GM23248 (cell line): ENCODE results near the gene DIP2A. TPM values are rescaled to one million over a fixed set of nuclear protein-coding genes. Genes with fewer than 3 reads are reported as not detected.
A peak's percentile ranks its signal among the peaks of the same experiment; 100 is the strongest.

ENCODE experiments used
- DNase-seq: peaks from one replicate; pipeline ENCODE4 v3.0.0-alpha.2; 2015
- H2AFZ ChIP-seq: fragments of 200-600 bp; sonication (generic); 2 replicates; pipeline ENCODE4 v1.6.1; 2016; ENCODE audit warnings: antibody characterized with exemption
- H3F3A ChIP-seq: fragments of 200-600 bp; sonication (generic); 2 replicates; pipeline ENCODE4 v1.6.1; 2016; ENCODE audit warnings: mild to moderate bottlenecking, antibody characterized with exemption, mixed run types; ENCODE audit not compliant: insufficient read depth
- H3K27ac ChIP-seq: fragments of 200-600 bp; sonication (generic); 2 replicates; pipeline ENCODE4 v1.5.1; 2016; ENCODE audit warnings: mild to moderate bottlenecking
- H3K27me3 ChIP-seq: fragments of 200-600 bp; sonication (generic); replicated peaks from 2 replicates; pipeline ENCODE4 v1.6.1; 2016; ENCODE audit warnings: mild to moderate bottlenecking; ENCODE audit not compliant: insufficient read depth
- H3K36me3 ChIP-seq: fragments of 200-600 bp; sonication (generic); 2 replicates; pipeline ENCODE4 v1.6.1; 2016; ENCODE audit warnings: low read depth, mild to moderate bottlenecking
- H3K4me1 ChIP-seq: fragments of 200-600 bp; sonication (generic); 2 replicates; pipeline ENCODE4 v1.6.1; 2016; ENCODE audit warnings: mild to moderate bottlenecking; ENCODE audit not compliant: insufficient read depth
- H3K4me2 ChIP-seq: fragments of 200-600 bp; sonication (generic); one replicate; pipeline ENCODE4 v1.6.1; 2016; ENCODE audit warnings: mild to moderate bottlenecking; ENCODE audit not compliant: unreplicated experiment
- H3K4me3 ChIP-seq: fragments of 200-600 bp; sonication (generic); 2 replicates; pipeline ENCODE4 v1.5.1; 2016; ENCODE audit warnings: mild to moderate bottlenecking
- H3K79me2 ChIP-seq: fragments of 200-600 bp; sonication (generic); 2 replicates; pipeline ENCODE4 v1.6.1; 2016; ENCODE audit warnings: mild to moderate bottlenecking; ENCODE audit not compliant: insufficient read depth
- H3K9ac ChIP-seq: fragments of 200-600 bp; sonication (generic); 2 replicates; pipeline ENCODE4 v1.6.1; 2016; ENCODE audit warnings: mild to moderate bottlenecking
- H3K9me2 ChIP-seq: fragments of 200-600 bp; sonication (generic); 2 replicates; pipeline ENCODE4 v1.6.1; 2016; ENCODE audit warnings: mixed run types, mild to moderate bottlenecking, moderate library complexity; ENCODE audit not compliant: insufficient read depth
- H3K9me3 ChIP-seq: fragments of 200-600 bp; sonication (generic); one replicate; pipeline ENCODE4 v1.6.1; 2017; ENCODE audit warnings: low read depth
- H4K20me1 ChIP-seq: fragments of 200-600 bp; sonication (generic); 2 replicates; pipeline ENCODE4 v1.6.0; 2016; ENCODE audit not compliant: insufficient read depth
- EZH2 ChIP-seq: fragments of 200-600 bp; sonication (generic); IDR thresholded peaks from 2 replicates; pipeline ENCODE4 v1.6.1; 2018; ENCODE audit warnings: antibody characterized with exemption, mild to moderate bottlenecking; ENCODE audit not compliant: insufficient read depth, poor library complexity, severe bottlenecking
- EZH2phosphoT487 ChIP-seq: fragments of 200-600 bp; sonication (generic); IDR thresholded peaks from 2 replicates; pipeline ENCODE4 v1.6.1; 2018; ENCODE audit warnings: antibody characterized with exemption, moderate library complexity, mild to moderate bottlenecking, low read depth; ENCODE audit not compliant: insufficient read depth
- WGBS, 2 experiments: methylation state at CpG; one replicate each; pipeline ENCODE4 v1.1.6; 2015 to 2017; ENCODE audit warnings: low lambda C conversion rate in 2 of 2, low coverage in 1 of 2; ENCODE audit errors: missing lambda C conversion rate in 2 of 2; 5-methylcytosine and 5-hydroxymethylcytosine counted together
- in situ Hi-C: fragments of 300-500 bp; cut with MboI; formaldehyde crosslinking; loops from 2 replicates; pipeline ENCODE4 v1.15.0; 2020
- polyA plus RNA-seq: library from polyadenylated mRNA; unstranded; fragments of >200 nt; fragmentation: Nextera tagmentation; extraction: Ambion mirVana; gene quantifications from 2 replicates; pipeline ENCODE4 v1.2.1, GENCODE V29; 2016
- total RNA-seq: library from RNA; depleted of rRNA; stranded (reverse); fragments of >200 nt; shearing (Covaris generic); gene quantifications from 2 replicates; pipeline ENCODE4 v1.2.3, GENCODE V29; 2014

Gene DIP2A
- total and polyA plus RNA-seq, 2 experiments from 2014 or later, result 12.5 to 13.1 TPM

DNA sequence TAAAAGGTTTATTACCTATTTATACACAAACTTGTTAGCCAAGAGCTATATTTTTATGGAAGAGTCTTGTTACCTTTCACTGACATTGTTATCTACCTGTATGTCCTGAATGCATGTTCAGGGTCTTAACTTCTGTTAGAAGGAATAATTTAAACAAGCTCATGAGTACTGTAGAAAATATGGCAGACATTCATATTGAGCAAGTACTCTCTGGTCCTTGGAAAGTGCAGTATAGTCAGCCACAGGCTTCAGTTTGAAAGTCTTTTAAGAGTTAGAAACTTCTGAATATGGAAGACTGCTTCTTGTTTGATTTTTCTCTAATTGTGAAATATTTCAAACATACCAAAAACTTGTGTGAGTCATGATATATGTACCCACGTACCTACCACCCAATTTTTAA lies 16.6 kb downstream of the DIP2A start:
- peaks cover 91% of the 10 kb centered on the region for H3K79me2 ChIP-seq
- no peaks in the 10 kb centered on the region for H3K9me2 ChIP-seq
- no peak overlapping the region for H3K27ac ChIP-seq
- no peaks in the 10 kb centered on the region for H3K9me3 ChIP-seq
- DNase-seq, result peak; percentile 27
- H3K36me3 ChIP-seq, result no peaks in the 10 kb centered on the region
- no peak overlapping the region for H3K4me2 ChIP-seq
- peaks cover 25% of the 10 kb centered on the region for H3K4me1 ChIP-seq
- no peak overlapping the region for H3K4me3 ChIP-seq
- no peak overlapping the region for H3K9ac ChIP-seq
- peaks cover 29% of the 10 kb centered on the region for H3F3A ChIP-seq
- in situ Hi-C loops, result no loop called here
- H4K20me1 ChIP-seq, result no peaks in the 10 kb centered on the region
- TF ChIP-seq EZH2phosphoT487 (no peak), EZH2 (no peak)
- no peaks in the 10 kb centered on the region for H3K27me3 ChIP-seq
- 86 to 87% methylated on average over 1 of the region's 1 CpG for WGBS, 2 experiments
- H2AFZ ChIP-seq, result no peak overlapping the region

DNA sequence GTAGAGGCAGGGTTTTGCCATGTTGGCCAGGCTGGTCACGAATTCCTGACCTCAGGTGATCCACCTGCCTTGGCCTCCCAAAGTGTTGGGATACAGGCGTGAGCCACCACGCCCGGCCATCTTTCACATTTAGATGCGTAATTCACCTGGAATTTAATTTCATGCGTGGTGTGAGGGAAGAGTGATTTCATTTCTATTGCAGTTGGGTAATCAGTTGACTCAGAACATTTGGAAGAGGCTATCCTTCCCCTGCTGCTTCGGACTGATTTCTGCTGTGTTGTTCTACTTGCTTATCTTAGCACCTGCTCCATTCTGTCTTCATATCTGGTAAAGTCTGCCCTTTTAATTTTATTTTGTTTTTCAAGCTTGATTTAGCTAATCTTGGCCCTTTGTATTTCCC lies 19.1 kb downstream of the DIP2A start:
- H3F3A ChIP-seq, result peaks cover 29% of the 10 kb centered on the region
- H3K27ac ChIP-seq, result peak overlapping the region; percentile 34; the same call in 1 of the 2 replicates
- 54 to 59% methylated on average over 7 of the region's 7 CpGs for WGBS, 2 experiments
- no peak overlapping the region for H3K4me2 ChIP-seq
- H4K20me1 ChIP-seq, result no peaks in the 10 kb centered on the region
- no peak overlapping the region for H3K4me3 ChIP-seq
- in situ Hi-C loops, result no loop called here
- no peaks in the 10 kb centered on the region for H3K9me3 ChIP-seq
- no peaks in the 10 kb centered on the region for H3K9me2 ChIP-seq
- peak; percentile 87 for DNase-seq
- H3K27me3 ChIP-seq, result no peaks in the 10 kb centered on the region
- H2AFZ ChIP-seq, result no peak overlapping the region
- peaks cover 25% of the 10 kb centered on the region for H3K4me1 ChIP-seq
- peaks cover 91% of the 10 kb centered on the region for H3K79me2 ChIP-seq
- no peaks in the 10 kb centered on the region for H3K36me3 ChIP-seq
- no peak overlapping the region for H3K9ac ChIP-seq
- no peak for TF ChIP-seq EZH2
- no peak for TF ChIP-seq EZH2phosphoT487

DNA sequence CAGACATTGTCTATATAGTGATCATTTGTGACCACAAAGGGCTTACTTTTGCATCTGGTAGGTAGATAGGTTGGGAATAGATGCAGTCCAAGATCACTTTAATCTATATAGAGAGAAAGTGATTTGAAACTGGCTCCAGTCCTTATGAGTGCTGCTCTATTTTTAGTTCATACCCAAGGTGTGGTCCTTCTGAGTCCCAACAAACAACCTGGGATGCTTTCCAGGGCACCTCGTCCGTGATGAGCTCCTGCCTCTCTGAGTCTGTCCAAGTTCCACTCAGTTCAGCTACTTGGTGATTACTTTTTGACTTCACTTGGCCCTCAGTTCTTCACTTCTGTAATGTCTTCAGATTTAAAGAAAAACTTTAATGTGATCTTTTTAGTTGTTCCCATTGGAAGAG lies 20.2 kb downstream of the DIP2A start:
- TF ChIP-seq EZH2, result no peak
- no peak for TF ChIP-seq EZH2phosphoT487
- WGBS, 2 experiments, result 47 to 53% methylated on average over 2 of the region's 2 CpGs
- H2AFZ ChIP-seq, result no peak overlapping the region
- no peak for DNase-seq
- H3K4me3 ChIP-seq, result no peak overlapping the region
- peaks cover 91% of the 10 kb centered on the region for H3K79me2 ChIP-seq
- H3K27ac ChIP-seq, result no peak overlapping the region
- peaks cover 26% of the 10 kb centered on the region for H3F3A ChIP-seq
- H3K36me3 ChIP-seq, result no peaks in the 10 kb centered on the region
- no peak overlapping the region for H3K9ac ChIP-seq
- H3K9me3 ChIP-seq, result no peaks in the 10 kb centered on the region
- in situ Hi-C loops, result no loop called here
- no peaks in the 10 kb centered on the region for H3K27me3 ChIP-seq
- no peaks in the 10 kb centered on the region for H3K9me2 ChIP-seq
- no peak overlapping the region for H3K4me2 ChIP-seq
- peaks cover 33% of the 10 kb centered on the region for H3K4me1 ChIP-seq
- H4K20me1 ChIP-seq, result no peaks in the 10 kb centered on the region

DNA sequence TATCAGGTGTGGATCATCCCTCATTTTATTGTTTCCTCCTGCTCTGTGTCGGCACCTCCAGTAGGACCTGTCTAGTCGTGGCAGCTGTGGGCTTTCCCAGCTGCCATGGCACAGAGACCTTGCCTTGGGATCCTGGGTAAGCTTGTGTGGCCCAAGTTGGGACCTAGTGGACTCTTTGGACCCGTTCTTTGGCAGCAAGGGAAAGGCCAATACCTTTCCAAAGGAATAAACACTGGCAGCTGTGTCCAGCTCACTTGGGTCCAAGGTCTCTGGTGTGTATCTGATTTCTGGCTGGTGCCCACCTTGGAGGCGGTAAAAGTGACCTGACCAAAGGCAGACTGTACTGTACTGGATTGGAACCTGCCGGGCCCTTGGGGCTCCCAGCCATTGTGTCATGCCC lies 21.8 kb downstream of the DIP2A start:
- Histone ChIP-seq H3K79me2 (peaks cover 91% of the 10 kb centered on the region), H3K9ac (no peak overlapping the region), H3K27ac (no peak overlapping the region), H3K4me1 (peaks cover 28% of the 10 kb centered on the region), H3K27me3 (no peaks in the 10 kb centered on the region), H3K4me2 (no peak overlapping the region), H2AFZ (no peak overlapping the region), H3K4me3 (no peak overlapping the region), H3K9me3 (no peaks in the 10 kb centered on the region), H3K9me2 (no peaks in the 10 kb centered on the region), H4K20me1 (no peaks in the 10 kb centered on the region), H3F3A (peaks cover 19% of the 10 kb centered on the region), H3K36me3 (no peaks in the 10 kb centered on the region)
- in situ Hi-C loops, result no loop called here
- WGBS, 2 experiments, result 87 to 94% methylated on average over 5 of the region's 5 CpGs
- no peak for DNase-seq
- TF ChIP-seq EZH2phosphoT487 (no peak), EZH2 (no peak)

DNA sequence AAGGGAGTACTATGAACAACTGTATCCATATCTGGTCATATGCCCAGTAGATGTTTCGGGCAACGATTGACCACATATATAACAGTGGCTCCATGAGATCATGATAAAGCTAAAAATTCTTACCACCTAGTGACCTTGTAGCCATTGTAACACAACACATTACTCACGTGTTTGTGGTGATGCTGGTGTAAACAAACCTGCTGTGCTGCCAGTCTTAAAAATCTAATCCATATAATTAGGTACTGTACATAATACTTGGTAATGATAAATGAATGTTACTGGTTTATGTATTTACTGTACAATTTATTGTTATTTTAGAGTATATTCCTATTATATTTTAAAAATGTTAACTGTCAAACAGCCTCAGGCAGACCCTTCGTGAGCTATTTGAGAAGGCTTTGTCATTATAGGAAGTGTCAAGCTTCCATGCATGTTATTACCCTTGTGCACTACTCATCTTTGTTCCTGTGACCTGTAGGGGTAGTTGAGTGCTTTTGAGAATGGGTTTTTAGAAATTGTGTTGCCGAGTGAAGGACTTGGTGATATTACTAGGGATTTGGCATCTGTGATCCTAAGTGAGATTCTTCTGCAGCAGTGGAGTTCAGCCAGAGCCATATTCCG lies 23.6 kb downstream of the DIP2A start:
- Histone ChIP-seq H3K27me3 (no peaks in the 10 kb centered on the region), H4K20me1 (no peaks in the 10 kb centered on the region)

More for the DNA sequence above, 23.6 kb downstream of the DIP2A start:
- Histone ChIP-seq H3F3A (peaks cover 19% of the 10 kb centered on the region), H3K4me1 (peaks cover 26% of the 10 kb centered on the region), H3K9me2 (no peaks in the 10 kb centered on the region), H3K4me3 (no peak overlapping the region), H3K9ac (no peak overlapping the region), H2AFZ (no peak overlapping the region), H3K27ac (no peak overlapping the region), H3K4me2 (no peak overlapping the region), H3K36me3 (no peaks in the 10 kb centered on the region), H3K79me2 (peaks cover 82% of the 10 kb centered on the region), H3K9me3 (no peaks in the 10 kb centered on the region)
- in situ Hi-C loops, result no loop called here
- TF ChIP-seq EZH2phosphoT487 (no peak), EZH2 (no peak)
- DNase-seq, result no peak
- WGBS, 2 experiments, result 95 to 99% methylated on average over 6 of the region's 6 CpGs
